NB4 (cell line): Measurements from ENCODE around the gene NCOA7.

Experiments used
- CTCF ChIP-seq: IDR thresholded peaks from one replicate; pipeline ENCODE4 v1.5.1; 2012; ENCODE audit warnings: low read depth, low read length
- MAX ChIP-seq: IDR thresholded peaks from 2 replicates; pipeline ENCODE4 v1.6.1; 2011; ENCODE audit warnings: low read depth, low read length
- MYC ChIP-seq: IDR thresholded peaks from 2 replicates; pipeline ENCODE4 v1.6.1; 2011; ENCODE audit warnings: low read depth, low read length
- POLR2A ChIP-seq: IDR thresholded peaks from 2 replicates; pipeline ENCODE4 v1.6.1; 2011; ENCODE audit warnings: mild to moderate bottlenecking; ENCODE audit not compliant: insufficient read length; ENCODE audit errors: extremely low read depth

GRCh38 chr6:125806813-125807212 is 16.1 kb downstream of the NCOA7 start:
- TF ChIP-seq POLR2A (no peak), CTCF (no peak), MAX (no peak), MYC (no peak)
